Activated CD4-positive, CD25-positive, alpha-beta regulatory T cell (primary cell): Measurements from ENCODE around the gene GRAMD2B.
"Not testable (repeated sequence)": the region's sequence is repeated elsewhere in the genome, so short reads cannot be mapped to it uniquely, and the experiment has no call there.

ENCODE experiments used
- DNase-seq, 4 experiments: peaks; one replicate each; lab custom pipeline; 2025; lab: John Stamatoyannopoulos, UW

Gene GRAMD2B

DNA sequence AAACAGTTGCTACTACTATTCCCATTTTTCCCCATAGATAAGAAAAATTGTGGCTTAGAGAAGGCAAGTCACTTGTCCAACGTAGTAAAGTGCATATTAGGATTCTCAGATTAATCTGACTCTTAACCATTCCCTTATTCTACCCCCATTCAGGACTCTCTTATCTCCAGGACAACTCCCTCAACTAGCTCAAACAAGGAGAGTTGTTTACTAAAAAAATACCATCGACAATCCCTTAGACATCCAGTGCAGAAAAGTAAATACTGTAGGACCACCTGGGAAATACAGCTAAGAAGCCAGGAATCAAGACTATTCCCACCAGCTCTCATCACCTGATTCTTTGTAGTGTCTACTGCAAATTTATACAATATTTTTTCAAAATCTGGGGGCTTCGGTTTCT is 9.4 kb upstream of the GRAMD2B start:
- no peak for DNase-seq

DNA sequence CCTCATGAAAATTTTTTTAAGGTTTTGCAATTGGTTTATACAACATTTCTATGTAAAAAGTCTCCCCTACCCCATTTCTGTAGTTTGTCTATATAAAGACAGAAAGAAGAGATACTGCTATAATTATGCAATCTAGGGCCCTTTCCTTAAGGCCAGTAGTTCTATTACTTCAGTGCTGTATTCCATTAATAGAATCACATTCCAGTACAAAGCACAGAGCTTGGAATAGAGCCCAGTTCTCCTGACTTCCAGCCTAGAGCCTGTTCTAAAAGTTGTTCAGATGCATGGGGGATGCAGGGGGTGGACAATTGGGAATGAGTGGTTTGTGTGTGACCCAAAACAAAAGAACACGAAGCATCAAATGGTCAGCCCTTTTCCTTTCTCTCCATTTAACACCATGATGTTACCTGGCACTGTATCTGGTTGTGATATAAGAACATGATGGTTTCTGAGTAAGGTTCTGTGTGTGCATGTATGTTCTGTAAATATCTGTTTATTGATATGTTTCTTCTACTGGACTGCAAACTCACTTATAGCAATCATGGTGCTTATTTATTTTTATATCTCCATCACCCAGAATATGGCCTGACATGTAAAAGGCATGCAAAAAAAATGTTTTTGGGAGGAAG is 8.2 kb upstream of the GRAMD2B start:
- no peak for DNase-seq

DNA sequence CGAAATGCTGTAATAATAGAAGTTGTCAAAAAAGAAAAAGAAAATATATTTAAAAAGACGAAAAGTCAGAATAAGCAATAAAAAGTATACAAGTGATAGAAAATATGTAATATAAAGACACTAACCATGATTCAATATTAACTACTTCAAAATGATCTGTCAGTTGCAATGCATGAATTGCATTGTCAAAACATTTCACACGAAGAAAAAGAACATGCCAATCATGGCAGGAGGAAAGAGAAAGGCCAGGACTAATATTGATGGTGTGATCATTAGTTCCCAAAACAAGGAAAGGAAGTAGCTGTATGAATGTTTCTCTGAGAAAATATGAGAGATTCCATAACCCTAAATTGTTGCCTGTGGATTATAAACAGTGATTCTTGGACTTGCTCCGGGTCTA is 7.4 kb upstream of the GRAMD2B start:
- DNase-seq = no peak

DNA sequence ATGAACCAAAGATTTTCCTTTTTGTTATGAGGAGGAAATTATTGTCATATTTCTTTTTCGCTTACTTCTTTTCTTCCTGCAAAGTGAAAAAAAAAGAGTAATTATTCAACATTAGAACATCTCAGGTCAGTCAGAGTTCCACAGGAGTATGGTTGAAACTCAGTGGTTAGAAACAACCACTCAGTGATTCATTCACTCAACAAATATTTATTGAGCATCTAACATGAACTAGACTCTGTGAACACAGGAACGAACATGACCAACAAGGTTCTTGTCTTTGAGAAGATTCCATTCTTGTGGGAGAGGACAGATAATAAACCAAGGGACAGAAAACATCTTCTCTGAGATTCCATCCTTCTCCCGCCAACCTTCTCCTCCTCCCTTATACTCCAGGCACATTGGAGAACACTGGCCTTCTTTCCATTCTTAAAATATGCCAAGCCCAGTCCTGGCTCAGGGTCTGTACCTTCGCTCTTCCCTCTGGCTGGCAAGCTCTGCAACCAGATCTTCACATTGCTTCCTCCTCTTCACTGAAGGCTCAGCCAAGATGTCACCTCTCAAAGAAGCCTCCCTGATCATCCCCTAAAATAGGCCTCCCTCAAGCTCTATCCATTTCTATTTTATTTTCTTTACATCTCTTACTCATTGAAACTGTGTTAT is 6.8 kb upstream of the GRAMD2B start:
- no peak for DNase-seq

DNA sequence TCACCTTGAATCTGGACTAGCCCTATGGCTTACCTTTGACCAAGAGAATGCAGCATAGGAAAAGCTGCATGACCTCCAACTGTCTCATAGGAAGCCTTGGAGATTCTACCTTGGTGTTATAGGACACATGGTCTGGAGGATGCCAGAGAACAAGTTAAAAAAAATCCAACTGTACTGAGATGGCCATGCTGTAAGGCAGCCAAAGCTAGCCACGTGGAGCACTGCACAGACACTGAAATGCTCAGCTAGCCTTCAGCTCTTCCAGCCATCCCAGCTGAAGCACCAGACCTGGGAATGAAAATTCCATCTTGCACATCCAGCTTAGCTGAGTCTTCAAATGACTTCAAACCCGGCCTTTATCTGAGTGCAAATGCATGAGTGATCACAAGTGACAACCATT is 6.0 kb upstream of the GRAMD2B start:
- no peak for DNase-seq

DNA sequence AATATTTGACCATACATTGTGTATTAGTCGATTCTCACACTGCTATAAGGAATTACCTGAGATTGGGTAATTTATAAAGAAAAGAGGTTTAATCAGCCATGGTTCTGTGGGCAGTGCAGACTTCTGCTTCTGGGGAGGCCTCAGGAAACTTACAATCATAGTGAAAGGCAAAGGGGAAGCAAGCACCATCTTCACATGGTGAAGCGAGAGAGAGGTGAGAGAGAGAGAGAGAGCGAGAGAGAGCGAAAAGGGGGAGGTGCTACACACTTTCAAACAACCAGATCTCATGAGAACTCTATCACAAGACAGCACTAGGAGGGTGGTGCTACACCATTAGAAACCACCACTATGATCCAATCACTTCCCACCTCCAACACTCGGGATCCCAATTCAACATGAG is 4.1 kb upstream of the GRAMD2B start:
- DNase-seq = no peak

DNA sequence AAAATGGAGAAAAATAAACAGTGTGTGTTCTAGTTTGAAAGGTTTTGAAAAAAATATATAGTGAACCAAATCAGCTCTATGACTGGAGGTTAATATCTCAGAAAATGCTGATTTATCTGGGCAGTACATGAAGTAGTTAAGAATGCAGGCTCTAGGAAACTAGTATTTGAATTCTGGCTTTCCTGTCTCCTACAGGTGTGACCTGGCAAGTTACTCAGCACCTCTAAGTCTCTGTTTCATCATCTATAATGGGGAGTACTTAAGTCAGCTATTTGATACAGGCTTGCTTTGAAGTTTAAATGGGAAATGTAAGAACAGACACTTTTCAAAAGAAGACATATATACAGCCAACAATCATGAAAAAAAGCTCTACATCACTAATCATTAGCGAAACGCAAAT is 5.2 kb downstream of the GRAMD2B start:
- no peak for DNase-seq

DNA sequence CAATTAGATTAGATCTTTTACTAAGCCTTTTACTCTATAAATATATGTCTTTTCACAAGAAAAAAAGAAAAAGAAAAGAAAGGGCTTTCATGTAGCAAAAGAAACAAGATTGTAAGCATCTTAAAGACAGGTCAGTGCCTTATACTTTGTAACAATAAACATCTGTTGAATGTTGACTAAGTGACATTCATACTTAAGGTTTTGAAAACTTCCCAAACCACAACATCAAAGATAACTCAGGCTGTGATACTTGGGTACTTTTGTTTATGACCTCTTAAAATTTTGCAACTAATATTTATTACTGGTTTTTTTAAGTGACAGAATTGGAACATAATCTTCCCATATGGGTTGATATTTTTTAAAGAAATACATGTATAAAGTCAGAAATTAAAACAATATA is 7.4 kb downstream of the GRAMD2B start:
- no peak for DNase-seq

DNA sequence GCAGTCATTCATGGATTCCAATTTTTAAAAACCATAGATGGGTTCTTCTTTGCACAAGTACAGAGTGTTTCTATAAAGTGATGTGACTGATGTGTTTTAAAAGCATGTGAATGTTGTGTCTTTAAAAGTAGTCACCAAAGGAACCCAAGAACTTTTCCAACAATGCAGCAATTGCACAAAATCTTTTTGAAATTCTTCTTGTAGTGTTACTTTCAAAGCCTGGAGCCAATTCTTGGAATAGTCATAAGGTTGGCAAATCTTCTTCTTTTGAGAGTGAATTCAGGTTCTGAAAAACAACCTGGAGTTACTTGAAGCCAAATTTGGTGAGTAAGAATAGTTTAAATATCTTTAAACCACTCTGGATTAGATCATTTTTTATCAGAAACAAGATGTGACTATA is 10.5 kb downstream of the GRAMD2B start:
- DNase-seq = no peak

DNA sequence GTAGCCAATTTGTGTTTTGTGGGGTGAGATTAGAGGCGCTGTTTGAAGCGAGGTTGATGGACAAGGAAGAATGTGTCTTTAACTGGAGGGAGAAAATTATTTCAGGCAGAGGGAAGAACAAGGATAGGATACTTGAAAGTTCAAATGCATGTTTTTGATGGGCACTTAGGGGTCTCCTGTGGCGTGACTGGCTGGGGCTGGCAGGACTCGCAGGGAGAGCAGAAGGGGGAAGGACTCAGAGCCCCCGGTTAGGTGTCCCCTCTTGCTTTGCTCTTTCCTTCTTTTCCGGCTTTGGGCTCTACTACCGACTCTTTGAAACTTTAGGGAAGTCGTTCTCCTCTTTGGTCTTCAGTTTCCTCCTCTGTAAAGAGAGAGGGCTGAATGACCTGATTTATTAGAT is 12.1 kb downstream of the GRAMD2B start:
- no peak for DNase-seq

DNA sequence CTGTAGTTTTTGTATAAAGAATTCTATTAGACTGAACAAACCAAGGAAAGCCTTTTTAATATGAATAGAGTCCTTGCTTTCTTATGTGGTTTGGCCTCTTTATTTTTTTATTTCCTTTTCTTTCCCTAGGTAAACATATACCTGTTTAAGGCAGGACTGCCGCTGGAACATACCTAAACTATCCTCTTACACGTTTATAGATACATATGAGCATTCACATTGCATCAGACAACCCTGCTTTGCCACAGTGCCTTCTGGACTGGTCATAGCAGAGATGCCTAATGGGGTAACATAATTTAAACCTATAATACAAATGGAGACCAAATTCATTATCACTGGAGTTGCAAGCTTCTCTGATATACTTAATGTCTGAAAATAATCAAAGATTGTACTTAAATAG is 12.5 kb downstream of the GRAMD2B start:
- no peak for DNase-seq

DNA sequence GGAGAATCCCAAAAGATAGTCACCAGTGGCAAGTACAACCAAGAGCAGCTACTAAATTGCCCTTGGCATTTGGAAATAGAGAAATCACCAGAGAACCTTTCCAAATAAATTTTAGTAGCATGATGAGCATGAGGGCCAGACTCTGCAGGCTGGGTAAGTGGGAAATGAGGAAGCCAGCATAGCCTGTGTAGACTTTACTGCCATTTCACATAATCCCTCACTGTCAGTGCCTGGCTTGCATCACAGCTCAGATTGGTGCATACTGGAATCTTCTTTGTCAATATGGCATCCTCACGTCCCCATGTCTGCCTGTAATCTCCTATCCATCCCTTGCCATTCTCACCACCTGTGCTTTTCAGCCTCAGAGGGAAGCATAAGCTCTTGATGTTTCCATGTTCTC is 14.5 kb downstream of the GRAMD2B start:
- DNase-seq = no peak

DNA sequence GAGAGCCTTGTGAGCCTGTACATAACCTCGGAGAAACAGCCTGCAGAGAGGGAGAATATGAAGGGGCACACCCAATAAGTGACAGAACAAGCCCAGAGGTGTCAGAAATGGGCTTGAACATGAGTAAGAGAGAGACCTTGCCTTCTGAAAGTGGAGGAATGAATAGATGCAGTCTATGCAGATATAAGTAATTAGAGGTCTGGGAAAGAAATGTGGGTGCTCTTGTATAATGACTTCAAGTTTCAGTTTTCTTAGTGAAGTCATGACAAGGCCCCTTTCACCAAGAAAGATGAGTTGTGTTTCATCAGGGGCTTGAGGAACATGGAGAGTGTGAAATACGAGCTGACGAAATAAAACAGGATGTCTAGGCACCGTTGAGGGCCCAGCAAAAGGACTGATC is 15.1 kb downstream of the GRAMD2B start:
- DNase-seq = no peak

DNA sequence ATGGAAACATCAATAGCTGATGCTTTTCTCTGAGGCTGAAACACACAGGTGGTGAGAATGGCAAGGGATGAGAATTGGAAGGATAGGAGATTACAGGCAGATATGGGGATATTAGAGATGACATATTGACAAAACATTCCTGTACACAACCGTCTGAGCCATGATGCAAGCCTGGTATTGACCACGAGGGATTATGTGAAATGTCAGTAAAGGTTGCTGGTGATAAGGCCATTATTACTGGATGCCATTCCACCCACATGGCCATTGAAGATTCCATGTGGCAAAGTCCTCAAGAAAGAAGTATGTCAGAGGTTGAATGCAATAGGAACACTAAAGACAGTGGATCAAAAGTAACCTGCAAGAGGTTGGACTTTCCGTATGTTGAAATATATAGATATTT is 15.7 kb downstream of the GRAMD2B start:
- no peak for DNase-seq

DNA sequence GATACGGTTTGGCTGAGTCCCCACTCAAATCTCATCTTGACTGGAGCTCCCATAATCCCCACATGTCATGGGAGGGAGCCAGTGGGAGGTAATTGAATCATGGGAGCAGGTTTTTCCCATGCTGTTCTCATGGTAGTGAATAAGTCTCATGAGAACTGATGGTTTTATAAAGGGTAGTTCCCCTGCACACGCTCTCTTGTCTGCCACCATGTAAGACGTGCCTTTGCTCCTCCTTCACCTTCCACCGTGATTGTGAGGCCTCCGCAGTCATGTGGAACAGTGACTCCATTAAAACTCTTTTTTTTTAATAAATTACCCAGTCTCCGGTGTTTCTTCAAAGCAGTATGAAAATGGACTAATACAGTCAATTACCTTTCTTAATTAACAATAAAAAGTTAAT is 16.5 kb downstream of the GRAMD2B start:
- not testable (repeated sequence) for DNase-seq

DNA sequence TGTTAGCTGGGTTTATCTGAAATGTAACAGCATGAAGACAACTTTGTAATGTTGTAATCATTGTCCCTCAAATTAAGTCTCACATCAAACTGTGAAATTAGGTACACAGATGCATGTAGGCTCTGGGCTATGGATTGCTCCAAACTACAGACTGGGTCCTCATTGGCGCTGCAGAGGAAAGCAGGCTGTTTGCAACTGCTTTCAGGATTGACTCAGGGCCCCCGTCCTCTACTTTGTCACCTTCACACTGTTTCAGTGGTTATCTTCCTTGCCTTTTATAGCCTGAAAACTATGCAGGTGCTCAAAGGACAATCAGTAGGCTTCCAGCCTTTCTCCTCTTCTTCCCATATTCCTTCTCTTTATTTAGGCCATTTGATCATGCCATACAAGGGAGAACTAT is 18.0 kb downstream of the GRAMD2B start:
- no peak for DNase-seq

DNA sequence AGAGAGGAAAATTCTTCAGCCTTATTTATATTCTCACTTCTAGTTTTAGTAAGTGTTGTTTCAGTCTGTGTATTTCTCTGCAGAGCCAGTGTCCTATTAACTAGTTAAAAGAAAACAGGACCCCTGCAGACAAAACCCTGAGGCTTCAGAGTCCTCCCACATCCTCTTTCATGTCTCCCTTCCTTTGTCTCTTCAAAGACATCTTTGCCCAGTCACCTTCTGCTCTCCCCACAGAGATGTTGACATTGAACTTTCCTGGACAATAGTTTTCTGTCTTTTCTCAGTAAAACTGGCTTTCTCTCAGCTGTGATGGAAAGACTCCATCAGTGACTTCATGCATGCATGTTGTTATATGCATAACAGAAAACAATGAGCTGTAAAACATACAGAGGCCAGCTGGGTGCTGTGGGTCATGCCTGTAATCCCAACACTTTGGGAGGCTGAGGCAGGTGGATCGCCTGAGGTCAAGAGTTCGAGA is 20.2 kb downstream of the GRAMD2B start:
- DNase-seq = no peak

DNA sequence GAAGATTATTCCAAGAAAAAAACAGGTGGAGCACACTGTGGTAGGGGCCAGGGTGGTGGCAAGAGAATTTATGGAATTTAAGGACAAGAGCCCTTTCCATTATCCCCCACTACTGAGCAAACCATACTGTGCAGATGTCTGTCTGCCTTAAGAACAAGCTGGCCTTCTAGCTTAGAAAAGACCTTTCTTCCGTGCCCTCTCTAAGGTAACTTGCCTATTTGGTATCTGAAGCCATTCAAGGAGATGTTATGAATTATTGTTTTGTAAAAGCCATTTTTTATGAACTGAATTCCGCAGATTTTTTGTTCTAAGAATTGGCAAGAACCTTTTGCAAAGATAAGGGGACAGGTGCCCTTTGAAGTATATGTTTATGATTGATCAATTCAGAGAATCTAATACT is 20.9 kb downstream of the GRAMD2B start:
- no peak for DNase-seq

DNA sequence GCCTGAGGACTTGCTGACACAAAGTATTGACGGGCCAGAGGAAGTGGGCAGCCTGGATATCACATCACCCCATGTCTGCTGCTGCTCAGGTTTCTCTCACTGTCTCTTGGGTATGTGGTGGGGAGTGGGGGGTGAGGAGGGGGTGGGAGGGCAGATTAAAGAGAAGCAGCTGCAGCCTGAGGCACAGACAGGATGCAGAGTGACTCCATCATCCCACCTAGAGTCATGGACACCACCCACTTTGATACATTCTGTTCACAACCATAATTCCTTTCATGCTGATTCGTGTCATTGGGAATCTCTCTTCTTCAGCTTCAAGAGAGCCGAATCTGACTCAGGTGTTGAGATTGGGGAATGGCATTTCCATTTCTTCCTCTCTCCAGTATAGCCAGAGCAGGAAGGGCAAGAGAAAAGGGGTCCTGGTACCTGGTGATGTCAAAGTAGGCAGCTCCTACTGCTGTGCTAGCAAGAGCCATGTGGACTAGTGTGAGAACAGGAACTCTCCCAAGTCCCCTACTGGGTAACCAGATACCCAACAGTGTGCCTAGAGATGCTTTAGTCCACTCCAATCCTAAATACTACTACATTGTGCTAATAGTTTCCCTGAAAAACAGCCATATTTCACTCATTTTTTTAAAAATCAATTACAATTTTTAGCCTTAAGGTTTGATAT is 22.4 kb downstream of the GRAMD2B start:
- DNase-seq = no peak

DNA sequence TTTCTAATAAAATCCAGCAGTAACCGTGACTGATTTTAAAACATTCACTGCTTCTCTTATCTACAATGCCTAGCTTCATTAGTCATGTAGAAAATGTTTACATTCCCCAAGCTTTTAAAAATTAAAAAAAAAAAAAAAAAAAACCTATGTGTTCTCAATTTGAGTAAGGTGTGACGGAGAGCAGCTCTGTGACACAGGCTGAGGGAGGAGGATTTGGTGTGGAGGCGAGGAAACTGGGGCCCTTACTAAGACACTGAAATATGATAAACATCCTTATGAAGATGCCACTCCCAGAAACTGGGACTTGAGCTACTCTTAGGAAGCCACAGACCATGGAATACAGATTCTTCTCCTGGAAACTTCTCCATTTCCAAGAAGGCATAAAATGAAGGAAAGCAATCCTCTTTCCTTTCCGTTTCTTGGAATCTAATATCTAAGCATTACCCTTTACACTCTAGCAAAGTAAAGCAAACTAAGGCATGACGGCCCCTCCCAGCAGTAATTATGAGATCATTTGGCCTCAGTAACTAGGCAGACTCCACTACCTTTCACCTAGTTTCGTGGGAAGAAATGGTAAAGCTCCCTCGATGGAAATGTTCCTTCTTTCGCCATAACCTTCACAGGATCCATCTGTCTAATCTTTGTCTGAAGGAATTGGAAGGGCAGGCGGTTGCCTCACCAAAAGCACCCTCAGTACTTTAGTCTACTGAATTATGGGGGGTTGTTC is 23.5 kb downstream of the GRAMD2B start:
- peak in 3 of 4 experiments; percentile 2 to 23 (median 10) for DNase-seq

DNA sequence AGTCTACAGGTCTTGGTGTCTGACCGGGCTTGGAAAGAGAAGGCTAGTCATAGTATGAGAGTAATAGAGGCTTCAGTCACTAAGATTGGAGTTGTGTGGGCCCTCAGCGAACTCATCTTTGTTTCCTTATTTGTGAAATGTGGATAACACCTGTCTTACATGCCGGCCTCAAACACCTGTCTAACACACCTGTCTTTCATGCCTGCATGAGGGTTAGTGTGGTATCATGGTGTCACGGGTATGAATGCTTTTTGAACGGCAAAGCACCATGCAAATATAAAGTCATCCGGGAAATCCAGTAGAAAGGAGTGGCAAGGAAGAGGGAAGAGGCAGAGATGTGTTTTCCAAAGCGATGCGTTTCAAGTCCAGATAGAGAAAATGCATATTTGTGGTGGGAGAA is 25.5 kb downstream of the GRAMD2B start:
- no peak for DNase-seq

DNA sequence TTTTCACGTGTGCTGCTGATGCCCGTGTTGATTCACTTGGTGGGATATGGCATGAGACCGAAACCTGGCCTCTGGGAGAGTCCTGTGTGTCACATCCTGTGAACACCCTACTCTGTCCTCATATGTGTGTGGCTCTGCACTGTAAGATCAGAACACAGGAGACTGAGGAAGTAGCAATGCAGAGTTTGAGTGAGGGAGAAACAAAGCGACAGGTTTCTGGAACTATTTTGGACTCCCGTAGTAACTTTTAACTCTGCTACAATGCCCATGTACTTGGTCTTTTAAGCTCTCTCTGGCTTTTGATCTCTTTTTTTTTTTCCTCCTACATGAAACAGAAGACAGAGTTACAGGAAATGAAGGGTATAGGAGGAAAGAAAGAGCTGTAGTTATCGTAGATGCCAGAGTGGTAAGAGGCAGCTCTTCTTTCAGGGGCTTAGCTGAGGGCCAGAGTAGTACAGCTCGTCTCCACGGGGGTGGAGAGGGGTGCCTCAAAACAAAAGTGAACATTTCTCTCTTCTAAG is 26.6 kb downstream of the GRAMD2B start:
- peak in 3 of 4 experiments; percentile 1 to 10 (median 3) for DNase-seq

DNA sequence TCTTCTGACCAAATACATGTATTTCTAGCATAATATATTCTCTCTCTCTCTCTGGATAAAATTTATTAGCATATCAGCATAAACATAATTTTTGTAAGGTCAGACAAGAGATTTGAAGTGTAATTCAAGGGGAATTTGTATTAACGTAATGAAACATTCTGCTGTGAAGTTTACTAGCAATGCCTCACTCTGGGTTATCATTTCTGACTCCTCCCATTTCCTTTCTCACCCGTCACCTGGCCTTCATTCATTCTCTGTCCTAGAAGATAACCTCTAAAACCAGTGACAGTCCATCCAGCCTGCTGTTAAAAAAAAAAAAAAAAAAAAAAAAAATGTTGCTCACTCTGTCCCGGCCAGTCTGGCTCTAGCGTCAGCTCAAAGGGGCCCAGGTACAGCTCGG is 27.1 kb downstream of the GRAMD2B start:
- no peak for DNase-seq
